Esophagus (tissue), 2 donors: Measurements from ENCODE around the gene SLC30A1. TPM values are rescaled to one million over a fixed set of nuclear protein-coding genes. Genes with fewer than 3 reads are reported as not detected.

Experiments
- H3K27ac ChIP-seq, 2 donors: one replicate each; pipeline ENCODE4 v1.5.1; 2013; ENCODE audit warnings: low read depth in 2 of 2, mild to moderate bottlenecking in 2 of 2, inconsistent platforms in 1 of 2, low read length in 1 of 2, moderate library complexity in 1 of 2
- H3K27me3 ChIP-seq, 2 donors: one replicate each; pipeline ENCODE4 v1.6.1; 2013; ENCODE audit warnings: low read length in 2 of 2, control low read depth in 1 of 2, mild to moderate bottlenecking in 1 of 2; ENCODE audit not compliant: insufficient read depth in 2 of 2, control insufficient read depth in 1 of 2
- H3K36me3 ChIP-seq, 2 donors: one replicate each; pipeline ENCODE4 v1.6.1; 2013; ENCODE audit warnings: low read length in 1 of 2; ENCODE audit not compliant: control insufficient read depth in 2 of 2, insufficient read depth in 2 of 2
- H3K4me1 ChIP-seq, 2 donors: one replicate each; pipeline ENCODE4 v1.6.1; 2013; ENCODE audit warnings: low read length in 1 of 2; ENCODE audit not compliant: control insufficient read depth in 2 of 2, insufficient read depth in 2 of 2
- H3K4me3 ChIP-seq, 2 donors: one replicate each; pipeline ENCODE4 v1.5.1; 2013; ENCODE audit warnings: low read length in 2 of 2, mild to moderate bottlenecking in 2 of 2, low read depth in 1 of 2, moderate library complexity in 1 of 2
- H3K9me3 ChIP-seq, 2 donors: one replicate each; pipeline ENCODE4 v1.6.1; 2013; ENCODE audit warnings: mild to moderate bottlenecking in 2 of 2, low read depth in 1 of 2, low read length in 1 of 2, moderate library complexity in 1 of 2; ENCODE audit not compliant: control insufficient read depth in 2 of 2, insufficient read depth in 1 of 2
- WGBS, 2 donors: extraction: QIAGEN DNeasy Blood & Tissue Kit; methylation state at CpG; one replicate each; pipeline ENCODE4 v1.1.7; 2013; 5-methylcytosine and 5-hydroxymethylcytosine counted together
- polyA plus RNA-seq, 2 donors: library from polyadenylated mRNA; stranded (reverse); fragments of 200-250 nt; gene quantifications; one replicate each; pipeline ENCODE4 v1.2.3, GENCODE V29; 2013
- donor health status: healthy with polysubstance abuse.
- donor health status: Bipolar disorder and iron deficiency.

SLC30A1 gene
- polyA plus RNA-seq, 2 donors = 2.6 to 3.5 TPM

GRCh38 chr1:211603713-211604112 lies 24.8 kb upstream of the SLC30A1 start:
- Histone ChIP-seq H3K27me3 (no peaks in the 10 kb centered on the region), H3K9me3 (no peaks in the 10 kb centered on the region), H3K4me1 (no peaks in the 10 kb centered on the region), H3K36me3 (no peaks in the 10 kb centered on the region), H3K27ac (peak overlapping the region in 1 of 2 donors; percentile 31), H3K4me3 (no peak overlapping the region)
- 87 to 100% methylated on average over 1 of the region's 1 CpG for WGBS, 2 donors

DNA sequence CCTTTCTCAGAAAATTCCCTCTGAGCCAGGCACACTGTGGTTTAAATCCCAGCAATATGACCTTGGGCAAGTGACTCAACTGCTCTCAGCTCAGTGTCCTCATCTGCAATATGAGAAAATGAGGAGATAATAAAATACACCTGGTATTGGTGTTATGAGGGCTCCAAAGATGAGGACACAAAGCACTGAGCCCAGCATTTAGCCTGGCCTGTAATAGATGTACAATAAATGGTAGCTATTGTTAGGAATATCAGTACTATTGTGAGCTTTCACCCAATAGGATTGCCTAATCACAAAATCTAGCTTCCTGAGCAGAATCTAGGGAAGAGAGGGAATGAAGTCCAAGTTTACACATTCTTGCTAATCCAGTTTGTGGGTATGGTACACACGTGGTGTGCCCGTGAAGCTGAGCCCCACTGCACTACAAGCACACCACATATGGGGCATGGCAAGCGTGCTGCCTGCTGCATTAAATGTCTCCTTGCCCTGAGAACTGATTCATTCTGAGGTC lies 24.3 kb upstream of the SLC30A1 start:
- no peaks in the 10 kb centered on the region for H3K36me3 ChIP-seq
- H3K9me3 ChIP-seq = no peaks in the 10 kb centered on the region
- no peaks in the 10 kb centered on the region for H3K27me3 ChIP-seq
- 59 to 64% methylated on average over 3 of the region's 3 CpGs for WGBS, 2 donors
- H3K27ac ChIP-seq = peak overlapping the region; percentile 5 to 31
- no peak overlapping the region for H3K4me3 ChIP-seq
- no peaks in the 10 kb centered on the region for H3K4me1 ChIP-seq

DNA sequence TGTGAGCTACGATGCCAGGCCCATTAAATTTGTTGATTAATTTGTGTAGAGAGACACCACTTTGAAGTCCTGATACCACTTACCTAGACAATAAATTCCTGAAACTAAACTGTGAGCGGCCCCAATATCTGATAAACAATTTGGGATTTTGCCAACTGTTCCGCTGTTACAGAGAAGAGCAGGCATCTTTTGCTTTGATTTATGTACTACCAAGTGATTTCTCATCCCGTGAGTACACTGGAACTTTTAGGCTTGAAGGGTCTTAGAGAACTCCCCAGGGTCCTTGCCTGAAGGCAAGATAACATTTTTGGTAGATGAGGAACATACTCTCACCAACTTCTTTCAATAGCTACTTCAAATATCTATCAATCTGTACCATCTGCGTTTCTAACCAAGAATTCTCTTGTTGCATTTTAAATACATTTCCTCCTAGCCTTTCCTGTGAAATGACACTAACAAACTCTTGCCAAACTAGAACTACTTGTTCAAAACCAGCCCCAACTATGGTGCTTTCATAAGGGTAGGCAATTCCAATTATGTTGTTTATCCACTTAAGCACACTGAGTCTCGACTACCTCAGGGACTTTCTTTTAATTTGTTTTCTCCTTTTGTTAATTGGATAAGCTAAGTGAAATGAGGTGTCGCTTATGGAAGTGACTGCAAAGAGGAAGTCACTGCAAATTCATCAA lies 23.2 kb upstream of the SLC30A1 start:
- WGBS, 2 donors = 46 to 47% methylated on average over 7 of the region's 7 CpGs
- Histone ChIP-seq H3K9me3 (no peaks in the 10 kb centered on the region), H3K36me3 (no peaks in the 10 kb centered on the region), H3K4me1 (no peaks in the 10 kb centered on the region), H3K4me3 (no peak overlapping the region), H3K27ac (peak overlapping the region; percentile 47 to 74), H3K27me3 (no peaks in the 10 kb centered on the region)

- no peaks in the 10 kb centered on the region for H3K36me3 ChIP-seq
- no peaks in the 10 kb centered on the region for H3K9me3 ChIP-seq
- no peaks in the 10 kb centered on the region for H3K27me3 ChIP-seq
- H3K4me1 ChIP-seq = no peaks in the 10 kb centered on the region
- H3K4me3 ChIP-seq = no peak overlapping the region
- WGBS, 2 donors = 74 to 83% methylated on average over 3 of the region's 3 CpGs
- no peak overlapping the region for H3K27ac ChIP-seq
These were observed 22.2 kb upstream of the SLC30A1 start for GRCh38 chr1:211601159-211601558.

DNA sequence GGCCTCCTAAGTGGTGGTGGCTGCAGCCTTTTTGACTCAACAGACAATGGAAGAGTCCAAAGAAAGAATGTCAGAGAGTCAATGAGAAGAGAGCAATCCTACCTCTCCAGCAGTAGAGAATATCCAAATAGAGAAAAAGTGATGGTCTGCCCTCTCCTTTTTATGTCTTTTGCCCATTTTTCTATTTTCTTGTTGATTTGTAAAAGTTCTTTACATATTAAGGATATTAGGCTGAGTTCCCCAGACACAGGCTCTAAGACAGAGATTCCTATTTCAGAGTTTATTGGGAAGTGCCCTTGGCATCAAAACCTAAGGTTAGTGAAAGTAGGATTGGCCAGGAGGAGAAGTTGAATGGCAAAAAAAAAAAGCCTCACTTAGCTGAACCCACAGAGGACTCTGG lies 20.3 kb upstream of the SLC30A1 start:
- H3K27ac ChIP-seq = no peak overlapping the region
- H3K27me3 ChIP-seq = no peaks in the 10 kb centered on the region
- no peaks in the 10 kb centered on the region for H3K4me1 ChIP-seq
- H3K4me3 ChIP-seq = no peak overlapping the region
- no peaks in the 10 kb centered on the region for H3K9me3 ChIP-seq
- H3K36me3 ChIP-seq = no peaks in the 10 kb centered on the region

DNA sequence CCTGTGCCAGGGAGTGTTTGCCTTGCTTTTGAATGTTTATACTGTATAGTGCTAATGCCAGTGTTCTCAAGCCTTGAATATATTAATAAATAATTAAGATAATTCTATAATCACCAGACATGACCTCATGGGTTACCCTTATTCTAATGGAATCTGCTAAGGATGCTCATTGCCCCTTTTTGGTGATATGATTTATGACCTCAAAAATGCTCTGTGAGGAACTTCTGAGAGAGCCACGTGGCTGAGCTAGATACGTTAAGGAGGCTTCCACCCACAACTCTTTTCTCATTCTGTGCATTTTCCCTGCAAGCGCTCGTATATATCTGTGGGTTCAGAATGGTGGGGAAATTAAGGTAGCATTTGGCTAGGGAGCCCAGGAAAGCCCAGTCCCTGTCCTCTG lies 19.6 kb upstream of the SLC30A1 start:
- Histone ChIP-seq H3K36me3 (no peaks in the 10 kb centered on the region), H3K9me3 (no peaks in the 10 kb centered on the region), H3K27me3 (no peaks in the 10 kb centered on the region), H3K4me3 (no peak overlapping the region), H3K4me1 (no peaks in the 10 kb centered on the region), H3K27ac (no peak overlapping the region)
- WGBS, 2 donors = 84% methylated on average over 4 of the region's 4 CpGs

- Histone ChIP-seq H3K4me3 (no peak overlapping the region), H3K4me1 (no peaks in the 10 kb centered on the region)
- 74 to 76% methylated on average over 6 of the region's 6 CpGs for WGBS, 2 donors
These were observed 17.6 kb upstream of the SLC30A1 start for GRCh38 chr1:211596418-211597181.

GRCh38 chr1:211595419-211595818 lies 16.5 kb upstream of the SLC30A1 start:
- Histone ChIP-seq H3K9me3 (no peaks in the 10 kb centered on the region), H3K27ac (no peak overlapping the region), H3K27me3 (no peaks in the 10 kb centered on the region), H3K4me3 (no peak overlapping the region), H3K36me3 (no peaks in the 10 kb centered on the region), H3K4me1 (no peaks in the 10 kb centered on the region)

More at GRCh38 chr1:211596418-211597181, 17.6 kb upstream of the SLC30A1 start:
- no peaks in the 10 kb centered on the region for H3K9me3 ChIP-seq
- H3K36me3 ChIP-seq = no peaks in the 10 kb centered on the region
- no peaks in the 10 kb centered on the region for H3K27me3 ChIP-seq
- H3K27ac ChIP-seq = no peak overlapping the region

DNA sequence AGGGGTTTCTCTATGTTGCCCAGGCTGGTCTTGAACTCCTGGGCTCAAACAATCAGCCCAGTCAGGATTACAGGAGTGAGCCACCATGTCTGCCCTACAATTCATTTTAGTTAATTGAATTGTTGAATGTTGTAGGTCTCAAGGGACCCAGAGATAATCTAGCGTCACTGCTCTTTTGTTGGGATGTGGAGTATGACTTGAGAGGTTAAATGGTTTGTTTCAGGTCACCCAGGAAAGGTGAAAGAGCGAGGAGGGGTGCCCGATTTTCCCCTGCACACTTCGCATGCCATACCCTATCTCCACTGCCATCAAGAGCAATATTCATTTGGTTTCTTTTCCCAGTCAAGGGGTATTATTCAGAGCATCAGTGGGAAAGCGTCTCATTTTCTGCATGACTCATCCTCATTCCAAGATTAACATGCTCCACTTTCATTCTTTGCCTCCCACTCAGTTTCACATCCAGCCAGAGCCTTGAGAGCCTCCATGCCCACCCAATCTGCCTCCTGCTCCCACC lies 13.1 kb upstream of the SLC30A1 start:
- peaks cover 0 to 4% of the 10 kb centered on the region in 2 donors for H3K4me1 ChIP-seq
- H3K9me3 ChIP-seq = no peaks in the 10 kb centered on the region
- no peak overlapping the region for H3K27ac ChIP-seq
- H3K27me3 ChIP-seq = no peaks in the 10 kb centered on the region
- no peaks in the 10 kb centered on the region for H3K36me3 ChIP-seq
- WGBS, 2 donors = 52 to 58% methylated on average over 5 of the region's 5 CpGs
- H3K4me3 ChIP-seq = no peak overlapping the region
